ENCODE measurements around the gene FYN.

FYN gene

GRCh38 chr6:111624401-111625098 is 248.7 kb downstream of the FYN start:
- no peak for DNase-seq
- H3K27ac Mint-ChIP-seq = no peak overlapping the region

GRCh38 chr6:111623046-111623718 is 250.1 kb downstream of the FYN start:
- H3K4me1 Mint-ChIP-seq (ENCODE audit: low read depth) = peaks cover 11% of the 10 kb centered on the region
- H3K27ac Mint-ChIP-seq = no peak overlapping the region
- no peaks in the 10 kb centered on the region for H3K36me3 Mint-ChIP-seq (ENCODE audit: low read depth)
- H3K27me3 Mint-ChIP-seq = no peaks in the 10 kb centered on the region
- H3K9me3 Mint-ChIP-seq = no peaks in the 10 kb centered on the region
- DNase-seq = no peak
- H3K4me3 Mint-ChIP-seq = no peak overlapping the region

More at GRCh38 chr6:111624401-111625098, 248.7 kb downstream of the FYN start:
- Mint-ChIP-seq H3K36me3 (ENCODE audit: low read depth) (no peaks in the 10 kb centered on the region), H3K4me3 (no peak overlapping the region), H3K4me1 (ENCODE audit: low read depth) (peaks cover 11% of the 10 kb centered on the region), H3K27me3 (no peaks in the 10 kb centered on the region), H3K9me3 (peaks cover 3% of the 10 kb centered on the region)

GRCh38 chr6:111620169-111620568 is 253.1 kb downstream of the FYN start:
- no peaks in the 10 kb centered on the region for H3K9me3 Mint-ChIP-seq
- peaks cover under 1% of the 10 kb centered on the region for H3K4me1 Mint-ChIP-seq (ENCODE audit: low read depth)
- H3K27ac Mint-ChIP-seq = no peak overlapping the region
- no peak overlapping the region for H3K4me3 Mint-ChIP-seq
- H3K36me3 Mint-ChIP-seq (ENCODE audit: low read depth) = no peaks in the 10 kb centered on the region
- H3K27me3 Mint-ChIP-seq = peaks cover 3% of the 10 kb centered on the region
- no peak for DNase-seq

- DNase-seq = no peak
- no peaks in the 10 kb centered on the region for H3K36me3 Mint-ChIP-seq (ENCODE audit: low read depth)
- H3K27ac Mint-ChIP-seq = no peak overlapping the region
- no peak overlapping the region for H3K4me3 Mint-ChIP-seq
- no peaks in the 10 kb centered on the region for H3K4me1 Mint-ChIP-seq (ENCODE audit: low read depth)
- peaks cover 3% of the 10 kb centered on the region for H3K27me3 Mint-ChIP-seq
- no peaks in the 10 kb centered on the region for H3K9me3 Mint-ChIP-seq
Measured at GRCh38 chr6:111618407-111618806, 254.8 kb downstream of the FYN start.

- no peak for DNase-seq
Measured at GRCh38 chr6:111617149-111617548, 256.1 kb downstream of the FYN start.

GRCh38 chr6:111615916-111616612 is 257.2 kb downstream of the FYN start:
- peaks cover 4% of the 10 kb centered on the region for H3K9me3 Mint-ChIP-seq
- H3K27ac Mint-ChIP-seq = no peak overlapping the region
- H3K27me3 Mint-ChIP-seq = peaks cover 3% of the 10 kb centered on the region
- no peaks in the 10 kb centered on the region for H3K4me1 Mint-ChIP-seq (ENCODE audit: low read depth)
- no peak overlapping the region for H3K4me3 Mint-ChIP-seq
- no peaks in the 10 kb centered on the region for H3K36me3 Mint-ChIP-seq (ENCODE audit: low read depth)
- DNase-seq = no peak

More at GRCh38 chr6:111617149-111617548, 256.1 kb downstream of the FYN start:
- H3K4me3 Mint-ChIP-seq = no peak overlapping the region
- no peaks in the 10 kb centered on the region for H3K9me3 Mint-ChIP-seq
- peaks cover 3% of the 10 kb centered on the region for H3K27me3 Mint-ChIP-seq
- H3K36me3 Mint-ChIP-seq (ENCODE audit: low read depth) = no peaks in the 10 kb centered on the region
- H3K4me1 Mint-ChIP-seq (ENCODE audit: low read depth) = no peaks in the 10 kb centered on the region
- H3K27ac Mint-ChIP-seq = no peak overlapping the region

DNA sequence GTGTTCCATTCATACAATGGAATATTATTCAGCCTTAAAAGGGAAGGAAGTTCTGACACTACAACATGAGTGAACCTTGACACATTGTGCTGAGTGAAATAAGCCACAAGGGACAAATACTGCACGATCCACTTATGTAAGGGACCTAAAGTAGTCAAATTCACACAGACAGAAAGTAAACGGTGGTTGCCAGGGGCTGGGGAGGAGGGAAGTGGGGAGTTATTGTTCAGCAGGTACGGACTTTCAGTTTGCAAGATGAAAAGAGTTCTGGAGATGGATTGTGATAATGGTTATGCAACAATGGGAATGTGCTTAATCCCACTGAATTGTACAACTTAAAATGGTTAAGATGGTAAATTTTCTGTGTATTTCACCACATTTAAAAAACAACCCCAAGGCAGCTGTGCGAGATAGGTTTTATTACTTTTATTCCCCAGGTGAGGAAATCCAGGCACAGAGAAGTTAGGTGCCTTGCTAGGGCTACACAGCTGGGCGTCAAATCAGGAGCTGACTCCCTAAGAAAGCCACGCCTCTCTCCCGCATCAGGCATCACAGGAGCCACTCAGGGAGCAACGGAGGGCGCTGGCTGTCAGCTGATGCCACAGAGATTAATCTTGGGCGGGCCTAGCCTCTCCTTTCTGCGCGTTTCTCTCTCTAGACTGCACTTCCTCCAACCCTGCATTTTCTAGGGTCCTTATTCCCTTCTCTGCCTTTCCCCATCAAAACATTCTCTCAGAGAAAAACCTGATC is 258.2 kb downstream of the FYN start:
- DNase-seq = no peak
- Mint-ChIP-seq H3K36me3 (ENCODE audit: low read depth) (no peaks in the 10 kb centered on the region), H3K9me3 (peaks cover 4% of the 10 kb centered on the region), H3K4me3 (no peak overlapping the region), H3K4me1 (ENCODE audit: low read depth) (no peaks in the 10 kb centered on the region), H3K27me3 (peaks cover 3% of the 10 kb centered on the region), H3K27ac (no peak overlapping the region)

DNA sequence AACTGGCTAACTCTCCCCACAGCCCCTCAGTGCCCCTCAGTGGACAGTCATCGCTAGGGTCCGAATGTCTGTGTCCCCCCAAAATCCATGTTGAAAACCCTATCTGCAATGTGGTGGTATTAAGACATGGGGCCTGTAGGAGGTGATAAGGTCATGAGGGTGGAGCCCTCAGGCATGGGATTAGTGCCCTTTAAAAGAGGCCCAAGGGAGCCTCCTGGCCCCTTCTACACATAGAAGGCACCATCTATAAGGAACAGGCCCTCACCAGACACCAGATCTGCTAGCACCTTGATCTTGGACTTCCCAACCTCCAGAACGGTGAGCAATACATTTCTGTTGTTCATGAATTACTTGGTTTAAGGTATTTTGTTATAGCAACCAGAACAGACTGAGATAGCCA is 260.9 kb downstream of the FYN start:
- Mint-ChIP-seq H3K27me3 (peaks cover 3% of the 10 kb centered on the region), H3K4me1 (ENCODE audit: low read depth) (no peaks in the 10 kb centered on the region), H3K9me3 (peaks cover 4% of the 10 kb centered on the region), H3K27ac (no peak overlapping the region), H3K4me3 (no peak overlapping the region), H3K36me3 (ENCODE audit: low read depth) (no peaks in the 10 kb centered on the region)
- no peak for DNase-seq

- Mint-ChIP-seq H3K27me3 (no peaks in the 10 kb centered on the region), H3K36me3 (ENCODE audit: low read depth) (peaks cover 5% of the 10 kb centered on the region), H3K4me1 (ENCODE audit: low read depth) (peaks cover 10% of the 10 kb centered on the region), H3K27ac (no peak overlapping the region), H3K4me3 (no peak overlapping the region), H3K9me3 (peaks cover 4% of the 10 kb centered on the region)
- no peak for DNase-seq
Measured at GRCh38 chr6:111610548-111611172, 262.6 kb downstream of the FYN start.
